Trophoblast cell (in vitro differentiated cells and primary cell): ENCODE results near the gene LTC4S.

Experiments
- DNase-seq, 2 donors: peaks; one replicate each; pipeline ENCODE4 v3.0.0-alpha.2; 2016
- H2AFZ ChIP-seq: 2 replicates; pipeline ENCODE4 v1.6.1; 2013; ENCODE audit warnings: low read length, moderate library complexity, mild to moderate bottlenecking; ENCODE audit not compliant: insufficient read depth, poor library complexity
- H2AK5ac ChIP-seq: 2 replicates; pipeline ENCODE4 v1.6.1; 2013; ENCODE audit warnings: mild to moderate bottlenecking, low read length
- H2BK120ac ChIP-seq: 2 replicates; pipeline ENCODE4 v1.6.1; 2013; ENCODE audit warnings: low read length, mild to moderate bottlenecking, moderate library complexity; ENCODE audit not compliant: insufficient read depth, poor library complexity
- H2BK12ac ChIP-seq: 2 replicates; pipeline ENCODE4 v1.6.1; 2013; ENCODE audit warnings: mild to moderate bottlenecking, low read length, moderate library complexity
- H2BK5ac ChIP-seq: 2 replicates; pipeline ENCODE4 v1.6.1; 2013; ENCODE audit warnings: low read length, low read depth, moderate library complexity, mild to moderate bottlenecking; ENCODE audit not compliant: poor library complexity
- H3K14ac ChIP-seq: 2 replicates; pipeline ENCODE4 v1.6.1; 2013; ENCODE audit warnings: mild to moderate bottlenecking, low read length
- H3K18ac ChIP-seq: 2 replicates; pipeline ENCODE4 v1.6.1; 2013; ENCODE audit warnings: mild to moderate bottlenecking, low read length
- H3K23ac ChIP-seq: 2 replicates; pipeline ENCODE4 v1.6.1; 2013; ENCODE audit warnings: low read length
- H3K27ac ChIP-seq: 2 replicates; pipeline ENCODE4 v1.5.1; 2013; ENCODE audit warnings: low read depth, mild to moderate bottlenecking, inconsistent platforms, low read length, moderate library complexity
- H3K27me3 ChIP-seq: 2 replicates; pipeline ENCODE4 v1.6.1; 2013; ENCODE audit warnings: inconsistent platforms, mild to moderate bottlenecking, low read length, moderate library complexity; ENCODE audit not compliant: insufficient read depth
- H3K36me3 ChIP-seq, 2 experiments: 1 replicate in 1 of 2; 2 replicates in 1 of 2; pipeline ENCODE4 v1.6.1; 2013; ENCODE audit warnings: low read length in 2 of 2, mild to moderate bottlenecking in 2 of 2, moderate library complexity in 1 of 2; ENCODE audit not compliant: insufficient read depth in 2 of 2, control insufficient read depth in 1 of 2
- H3K4ac ChIP-seq: 2 replicates; pipeline ENCODE4 v1.6.1; 2013; ENCODE audit warnings: low read depth, mild to moderate bottlenecking, low read length, moderate library complexity
- H3K4me1 ChIP-seq, 2 experiments: 1 replicate in 1 of 2; 2 replicates in 1 of 2; pipeline ENCODE4 v1.6.1; 2013; ENCODE audit warnings: low read length in 2 of 2, mild to moderate bottlenecking in 2 of 2, moderate library complexity in 1 of 2; ENCODE audit not compliant: insufficient read depth in 2 of 2, control insufficient read depth in 1 of 2
- H3K4me2 ChIP-seq: 2 replicates; pipeline ENCODE4 v1.6.1; 2013; ENCODE audit warnings: inconsistent platforms, mild to moderate bottlenecking, low read length, moderate library complexity
- H3K4me3 ChIP-seq: 2 replicates; pipeline ENCODE4 v1.5.1; 2013; ENCODE audit warnings: mild to moderate bottlenecking, low read depth, low read length, inconsistent platforms
- H3K79me1 ChIP-seq: one replicate; pipeline ENCODE4 v1.6.1; 2013; ENCODE audit warnings: low read length
- H3K79me2 ChIP-seq: 2 replicates; pipeline ENCODE4 v1.6.1; 2013; ENCODE audit warnings: low read length, mild to moderate bottlenecking; ENCODE audit not compliant: control insufficient read depth, insufficient read depth, poor library complexity
- H3K9ac ChIP-seq: 2 replicates; pipeline ENCODE4 v1.6.1; 2013; ENCODE audit warnings: mild to moderate bottlenecking, low read length
- H3K9me3 ChIP-seq: 2 replicates; pipeline ENCODE4 v1.6.1; 2013; ENCODE audit warnings: low read depth, mild to moderate bottlenecking, control low read depth, inconsistent platforms, low read length; ENCODE audit not compliant: insufficient read depth
- H4K12ac ChIP-seq: 2 replicates; pipeline ENCODE4 v1.6.1; 2013; ENCODE audit warnings: low read depth, mild to moderate bottlenecking, low read length, moderate library complexity
- H4K8ac ChIP-seq: 2 replicates; pipeline ENCODE4 v1.6.1; 2013; ENCODE audit warnings: low read depth, mild to moderate bottlenecking, low read length, moderate library complexity
- H4K91ac ChIP-seq: one replicate; pipeline ENCODE4 v1.6.1; 2013; ENCODE audit warnings: low read depth, mild to moderate bottlenecking, low read length, moderate library complexity
- WGBS: extraction: QIAGEN DNeasy Blood & Tissue Kit; methylation state at CpG from one replicate; pipeline ENCODE4 v1.1.7; 2013; ENCODE audit warnings: missing lambda C conversion rate; ENCODE audit not compliant: insufficient read length, insufficient coverage; ENCODE audit errors: extremely low coverage; 5-methylcytosine and 5-hydroxymethylcytosine counted together

The LTC4S gene

GRCh38 chr5:179792612-179793467 is 946 bp upstream of the LTC4S start:
- Histone ChIP-seq H4K8ac (no peak overlapping the region), H3K27ac (no peak overlapping the region), H3K4me2 (no peak overlapping the region), H2BK12ac (no peak overlapping the region), H3K27me3 (no peaks in the 10 kb centered on the region), H2BK5ac (no peak overlapping the region), H3K23ac (no peak overlapping the region), H3K36me3 (peaks cover 9 to 12% of the 10 kb centered on the region in 2 experiments), H3K14ac (no peak overlapping the region), H3K79me2 (peaks cover 4% of the 10 kb centered on the region), H3K9me3 (no peaks in the 10 kb centered on the region), H3K4ac (no peak overlapping the region), H2BK120ac (no peak overlapping the region), H4K91ac (no peak overlapping the region), H3K4me3 (no peak overlapping the region), H3K79me1 (peaks cover 7% of the 10 kb centered on the region), H2AK5ac (no peak overlapping the region), H3K18ac (no peak overlapping the region), H3K4me1 (peaks cover 8 to 15% of the 10 kb centered on the region in 2 experiments), H3K9ac (no peak overlapping the region), H2AFZ (no peak overlapping the region), H4K12ac (no peak overlapping the region)
- no peak for DNase-seq
- WGBS = no CpG with 5 or more reads among the region's 24 CpGs

GRCh38 chr5:179794171-179794570 is 385 bp downstream of the LTC4S start:
- Histone ChIP-seq H3K14ac (no peak overlapping the region), H3K79me2 (peaks cover 4% of the 10 kb centered on the region), H4K8ac (no peak overlapping the region), H3K27me3 (no peaks in the 10 kb centered on the region), H2AFZ (no peak overlapping the region), H3K4ac (no peak overlapping the region), H2AK5ac (no peak overlapping the region), H3K79me1 (peaks cover 7% of the 10 kb centered on the region), H2BK5ac (no peak overlapping the region), H3K9me3 (no peaks in the 10 kb centered on the region), H3K9ac (no peak overlapping the region), H2BK120ac (no peak overlapping the region), H3K27ac (no peak overlapping the region), H2BK12ac (no peak overlapping the region), H3K4me1 (peaks cover 8 to 15% of the 10 kb centered on the region in 2 experiments), H3K18ac (no peak overlapping the region), H4K91ac (no peak overlapping the region), H3K4me2 (no peak overlapping the region), H3K36me3 (peaks cover 23 to 25% of the 10 kb centered on the region in 2 experiments), H3K23ac (no peak overlapping the region), H4K12ac (no peak overlapping the region), H3K4me3 (no peak overlapping the region)
- no CpG with 5 or more reads among the region's 3 CpGs for WGBS
- no peak for DNase-seq

GRCh38 chr5:179794575-179794974 is 789 bp downstream of the LTC4S start:
- H2BK12ac ChIP-seq = no peak overlapping the region
- no peak overlapping the region for H2BK120ac ChIP-seq
- no peak overlapping the region for H3K4me2 ChIP-seq
- no peak overlapping the region for H3K4me3 ChIP-seq
- no peak overlapping the region for H3K27ac ChIP-seq
- no peak overlapping the region for H2BK5ac ChIP-seq
- no peak overlapping the region for H3K23ac ChIP-seq
- H4K12ac ChIP-seq = no peak overlapping the region
- no peak overlapping the region for H3K9ac ChIP-seq
- H4K8ac ChIP-seq = no peak overlapping the region
- no peak for DNase-seq
- H2AFZ ChIP-seq = no peak overlapping the region
- H2AK5ac ChIP-seq = no peak overlapping the region
- peaks cover 8 to 15% of the 10 kb centered on the region in 2 experiments for H3K4me1 ChIP-seq
- H3K14ac ChIP-seq = no peak overlapping the region
- no CpG with 5 or more reads among the region's 3 CpGs for WGBS
- no peak overlapping the region for H3K18ac ChIP-seq
- H3K79me2 ChIP-seq = peaks cover 4% of the 10 kb centered on the region
- peaks cover 7% of the 10 kb centered on the region for H3K79me1 ChIP-seq
- H3K36me3 ChIP-seq = peaks cover 27 to 29% of the 10 kb centered on the region in 2 experiments
- H3K27me3 ChIP-seq = no peaks in the 10 kb centered on the region
- H3K9me3 ChIP-seq = no peaks in the 10 kb centered on the region
- no peak overlapping the region for H4K91ac ChIP-seq
- H3K4ac ChIP-seq = no peak overlapping the region

GRCh38 chr5:179795049-179795862 is 1.5 kb downstream of the LTC4S start:
- Histone ChIP-seq H2AK5ac (peak overlapping the region; percentile 72), H3K79me1 (peaks cover 7% of the 10 kb centered on the region), H2BK5ac (peak overlapping the region; percentile 43), H3K27ac (peak overlapping the region; percentile 68), H4K12ac (peak overlapping the region; percentile 85), H3K27me3 (no peaks in the 10 kb centered on the region), H3K9me3 (no peaks in the 10 kb centered on the region), H2AFZ (peak overlapping the region; percentile 77), H3K23ac (no peak overlapping the region), H4K91ac (peak overlapping the region; percentile 82), H4K8ac (peak overlapping the region; percentile 81), H2BK12ac (peak overlapping the region; percentile 24), H3K14ac (peak overlapping the region; percentile 91), H2BK120ac (peak overlapping the region; percentile 41), H3K9ac (peak overlapping the region; percentile 63), H3K36me3 (peaks cover 33 to 36% of the 10 kb centered on the region in 2 experiments), H3K4ac (peak overlapping the region; percentile 25), H3K18ac (peak overlapping the region; percentile 89), H3K4me1 (peaks cover 8 to 15% of the 10 kb centered on the region in 2 experiments), H3K4me3 (peak overlapping the region; percentile 78), H3K79me2 (peaks cover 4% of the 10 kb centered on the region), H3K4me2 (peak overlapping the region; percentile 91)
- DNase-seq = peak; percentile 27 to 42
- WGBS = no CpG with 5 or more reads among the region's 53 CpGs
